Measurements from ENCODE around the gene PDE9A. TPM values are rescaled to one million over a fixed set of nuclear protein-coding genes. Genes with fewer than 3 reads are reported as not detected.

Gene PDE9A
- total and polyA plus RNA-seq, 2 of the 4 experiments (the other 2 are of a cell fraction): 0.89 to 0.90 TPM

GRCh38 chr21:42741066-42741465, 87.6 kb downstream of the PDE9A start:
- POLR2A ChIA-PET (ENCODE audit: unreplicated experiment): no interaction called here
- CTCF ChIA-PET: no interaction called here

More at GRCh38 chr21:42741066-42741465, 87.6 kb downstream of the PDE9A start:
- H3K23ac ChIP-seq (ENCODE audit: low read depth, low read length): no peak overlapping the region
- H3K4ac ChIP-seq (ENCODE audit: low read depth, low read length): no peak overlapping the region
- H2AFZ ChIP-seq (replicated peaks; ENCODE audit: low read length, poor library complexity): peak overlapping the region; percentile 18
- WGBS, 2 experiments (ENCODE audit: extremely low coverage in 2 of 2, insufficient read length in 1 of 2): 64% methylated on average over 3 of the region's 10 CpGs; no CpG with 5 or more reads in 1 of the 2 experiments
- intact Hi-C loops (cut with micrococcal nuclease): no loop called here
- no peak overlapping the region for H3K56ac ChIP-seq (ENCODE audit: extremely low read depth, insufficient read depth, low read length)
- H2BK20ac ChIP-seq (ENCODE audit: low read depth, low read length): no peak overlapping the region
- H3K4me1 ChIP-seq (ENCODE audit: control insufficient read depth, insufficient read depth, low read length): peaks cover 7% of the 10 kb centered on the region; the same call in 1 of the 2 replicates
- no peak overlapping the region for H3K27ac ChIP-seq (ENCODE audit: insufficient read depth, low read length)
- H4K20me1 ChIP-seq (ENCODE audit: insufficient read depth, low read length): no peaks in the 10 kb centered on the region
- no peak overlapping the region for H2BK120ac ChIP-seq (ENCODE audit: low read depth, low read length)
- dilution Hi-C loops (cut with HindIII; ENCODE audit: low sequenced_read_pairs, unreplicated experiment): no loop called here
- H3K4me2 ChIP-seq (ENCODE audit: low read depth, low read length): no peak overlapping the region
- ATAC-seq (ENCODE audit: low read depth): no peak
- DNase-seq: no peak
- H3K14ac ChIP-seq (replicated peaks; ENCODE audit: low read depth, low read length): no peak overlapping the region
- no peaks in the 10 kb centered on the region; the same call in 1 of the 2 replicates for H3K27me3 ChIP-seq (ENCODE audit: control insufficient read depth, insufficient read depth, low read length)
- H2BK5ac ChIP-seq (ENCODE audit: low read depth, low read length, poor library complexity, severe bottlenecking): no peak overlapping the region
- no peaks in the 10 kb centered on the region for H3K36me3 ChIP-seq (ENCODE audit: control insufficient read depth, insufficient read depth, low read length)
- H3K79me1 ChIP-seq (ENCODE audit: low read depth in 1 of 2, low read length in 2 of 2): no peaks in the 10 kb centered on the region
- H2BK15ac ChIP-seq (ENCODE audit: low read depth, low read length): no peak overlapping the region
- no peaks in the 10 kb centered on the region for H3K9me1 ChIP-seq (ENCODE audit: insufficient read depth, low read length)
- BruUV-seq (replicated peaks): no TSS peak
- no peak overlapping the region for H4K91ac ChIP-seq (ENCODE audit: insufficient read depth, low read depth, low read length)
- no peaks in the 10 kb centered on the region for H3K9me3 ChIP-seq (ENCODE audit: control insufficient read depth, insufficient read depth, low read length)
- no peak for TF ChIP-seq CEBPB (IDR thresholded peaks at IDR 0.05; ENCODE audit: low read depth, low read length)
- no peak for TF ChIP-seq FOS (IDR thresholded peaks at IDR 0.05; ENCODE audit: low read depth, low read length)
- no peak for TF ChIP-seq MAFK (IDR thresholded peaks at IDR 0.05; ENCODE audit: low read depth, low read length)
- TF ChIP-seq SMC3 (IDR thresholded peaks at IDR 0.05; ENCODE audit: low read depth, low read length): no peak
- TF ChIP-seq CHD1 (IDR thresholded peaks at IDR 0.05; ENCODE audit: low read depth, low read length): no peak
- TF ChIP-seq MAZ (IDR thresholded peaks at IDR 0.05; ENCODE audit: borderline replicate concordance, low read depth, low read length): no peak
- TF ChIP-seq RFX5 (IDR thresholded peaks at IDR 0.05; ENCODE audit: low read depth, low read length): no peak
- no peak for TF ChIP-seq RCOR1 (IDR thresholded peaks at IDR 0.05; ENCODE audit: insufficient replicate concordance, low read length)
- TF ChIP-seq MXI1 (IDR thresholded peaks at IDR 0.05; ENCODE audit: borderline replicate concordance, low read depth, low read length): no peak
- TF ChIP-seq USF2 (IDR thresholded peaks at IDR 0.05; ENCODE audit: low read depth, low read length): no peak
- no peak for TF ChIP-seq NFE2L2 (IDR thresholded peaks at IDR 0.05; ENCODE audit: low read depth, low read length)
- TF ChIP-seq RAD21 (IDR thresholded peaks at IDR 0.05; ENCODE audit: low read length): no peak
- no peak for TF ChIP-seq BHLHE40 (IDR thresholded peaks at IDR 0.05; ENCODE audit: low read depth, low read length)
- TF ChIP-seq POLR2A (IDR thresholded peaks at IDR 0.05; ENCODE audit: low read depth, low read length): no peak
- no peak for TF ChIP-seq ELK1 (IDR thresholded peaks at IDR 0.05; ENCODE audit: borderline replicate concordance, low read depth, low read length)
- no peak for TF ChIP-seq CTCF (conservative IDR thresholded peaks at IDR 0.05; ENCODE audit: low read depth, low read length)
- H4K8ac ChIP-seq (ENCODE audit: low read depth in 2 of 2, low read length in 2 of 2): no peak overlapping the region
- in situ Hi-C loops (cut with MboI; ENCODE audit: low sequenced_read_pairs): no loop called here
- no peak overlapping the region for H3K9ac ChIP-seq (ENCODE audit: low read depth, low read length)
- H3K4me3 ChIP-seq (ENCODE audit: insufficient read depth, low read depth, low read length): no peak overlapping the region
- no peak overlapping the region for H4K5ac ChIP-seq (ENCODE audit: low read depth, low read length)
- no peak overlapping the region for H3K18ac ChIP-seq (ENCODE audit: low read depth, low read length)
- no peak overlapping the region for H2AK5ac ChIP-seq (ENCODE audit: low read depth, low read length)
- no peak overlapping the region for H2AK9ac ChIP-seq (replicated peaks; ENCODE audit: low read depth, low read length, poor library complexity)
